ENCODE data around the gene MYO1D. TPM values are rescaled to one million over a fixed set of nuclear protein-coding genes. Genes with fewer than 3 reads are reported as not detected.
"Not testable (repeated sequence)": the region's sequence is repeated elsewhere in the genome, so short reads cannot be mapped to it uniquely, and the experiment has no call there.

Gene MYO1D
- total RNA-seq, 2 donors from 2014 or later: 12.4 to 13.6 TPM

DNA sequence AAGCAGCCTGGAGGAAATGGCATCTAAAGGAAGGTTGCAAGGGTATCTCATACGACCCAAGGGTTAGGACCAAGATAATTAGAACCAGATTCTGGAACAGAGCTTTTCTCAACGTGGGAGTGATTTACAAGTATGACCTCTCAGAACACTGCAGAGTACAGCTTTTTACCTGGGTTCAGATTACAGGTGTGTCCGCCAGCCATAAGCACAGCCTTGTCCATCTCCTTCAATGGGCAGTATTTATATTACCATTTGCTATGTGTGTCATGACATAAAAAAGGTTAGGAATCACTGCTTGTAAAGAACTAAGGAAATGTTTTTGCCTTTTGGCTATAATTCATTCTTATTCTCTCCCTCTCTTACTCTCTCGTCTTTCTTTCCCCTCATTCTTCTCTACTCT is 36.7 kb downstream of the MYO1D start:
- Mint-ChIP-seq H3K36me3 (no peaks in the 10 kb centered on the region), H3K9me3 (no peaks in the 10 kb centered on the region), H3K27ac (no peak overlapping the region)
- ATAC-seq (no peak), DNase-seq (ENCODE audit: low spot score in 2 of 2) (no peak)

DNA sequence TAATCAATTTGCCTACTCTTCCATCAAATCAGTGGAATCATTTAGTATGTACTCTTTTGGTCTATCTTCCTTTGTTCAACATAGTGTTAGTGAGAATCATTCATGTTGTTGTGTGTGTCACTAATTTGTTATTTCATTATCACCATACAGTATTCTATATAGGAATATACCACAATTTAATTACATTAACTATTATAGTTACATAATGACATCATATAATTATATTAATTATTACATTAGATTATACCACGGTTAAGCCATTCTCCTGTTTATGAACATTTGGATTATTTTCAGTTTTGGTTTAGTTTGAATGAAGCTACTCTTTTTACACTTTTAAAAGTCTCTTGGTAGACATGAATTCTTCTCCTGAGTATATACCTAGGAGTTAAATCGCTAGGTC is 40.4 kb downstream of the MYO1D start:
- H3K27ac Mint-ChIP-seq: no peak overlapping the region
- DNase-seq (ENCODE audit: low spot score in 2 of 2) (no peak), ATAC-seq (no peak)
- H3K36me3 Mint-ChIP-seq: no peaks in the 10 kb centered on the region
- H3K9me3 Mint-ChIP-seq: no peaks in the 10 kb centered on the region

DNA sequence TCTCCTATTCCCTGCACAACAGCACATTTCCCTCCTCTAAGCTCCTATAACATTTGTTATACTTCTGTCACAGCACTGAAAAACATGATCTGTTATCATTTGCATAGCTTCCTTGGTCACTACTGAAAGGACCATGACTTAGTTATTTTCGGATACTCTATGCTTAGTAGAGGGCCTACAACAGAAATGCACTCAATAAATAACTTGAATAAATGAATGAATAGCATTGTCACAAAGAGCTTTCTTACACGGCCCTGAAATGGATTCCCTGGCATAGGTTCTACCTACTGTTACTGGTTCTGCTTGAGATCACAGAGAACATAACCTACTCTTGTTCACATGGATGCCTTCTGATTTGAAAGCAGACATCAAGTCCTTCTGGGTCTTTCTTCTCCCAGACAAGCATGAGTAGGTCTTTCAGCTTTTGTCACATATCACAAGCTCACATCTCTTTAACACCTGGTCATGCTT is 41.6 kb downstream of the MYO1D start:
- no peak for ATAC-seq
- Mint-ChIP-seq H3K9me3 (no peaks in the 10 kb centered on the region), H3K36me3 (no peaks in the 10 kb centered on the region), H3K27ac (no peak overlapping the region)
- DNase-seq (ENCODE audit: low spot score in 2 of 2): no peak

DNA sequence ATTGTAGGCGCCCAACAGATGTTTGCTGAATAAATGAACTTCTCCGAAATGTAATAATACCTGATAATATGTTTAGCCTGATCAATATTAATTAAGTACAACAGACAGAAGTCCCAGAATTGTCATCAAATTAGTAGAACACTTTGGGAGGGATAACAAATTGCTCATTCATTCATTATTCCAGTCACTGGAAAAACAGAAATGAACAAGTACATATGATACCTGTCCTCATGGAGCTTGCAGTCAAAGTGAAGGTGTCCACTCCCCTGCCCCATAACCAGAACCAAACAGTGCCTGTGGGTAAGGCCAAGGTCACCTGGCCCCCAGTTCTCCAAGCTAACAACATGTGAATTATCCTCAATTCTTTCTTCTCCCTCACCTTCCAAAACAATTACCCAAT is 42.8 kb downstream of the MYO1D start:
- DNase-seq (ENCODE audit: low spot score in 2 of 2) (no peak), ATAC-seq (no peak)
- H3K9me3 Mint-ChIP-seq: no peaks in the 10 kb centered on the region
- H3K36me3 Mint-ChIP-seq: no peaks in the 10 kb centered on the region
- H3K27ac Mint-ChIP-seq: no peak overlapping the region

DNA sequence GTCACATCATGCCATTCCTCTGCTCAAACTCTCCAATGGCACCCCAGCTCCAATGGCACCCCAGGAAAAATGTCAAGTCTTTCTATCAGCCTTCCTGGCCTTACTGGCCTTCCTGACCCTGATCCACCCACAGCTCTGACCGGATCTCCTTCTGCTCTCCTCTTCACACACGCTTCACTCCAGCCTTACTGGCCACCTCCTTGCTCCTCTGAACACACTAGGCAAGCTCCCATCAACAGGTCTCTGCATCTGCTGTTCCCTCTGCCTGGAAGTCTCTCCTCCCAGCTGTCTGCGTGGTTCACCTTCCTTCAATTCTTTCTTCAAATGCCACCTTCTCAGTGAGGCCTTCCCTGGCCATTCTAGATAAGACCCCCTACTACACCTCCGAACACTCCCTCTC is 43.4 kb downstream of the MYO1D start:
- no peaks in the 10 kb centered on the region for H3K9me3 Mint-ChIP-seq
- no peak for ATAC-seq
- H3K27ac Mint-ChIP-seq: no peak overlapping the region
- no peaks in the 10 kb centered on the region for H3K36me3 Mint-ChIP-seq
- DNase-seq (ENCODE audit: low spot score in 2 of 2): no peak

DNA sequence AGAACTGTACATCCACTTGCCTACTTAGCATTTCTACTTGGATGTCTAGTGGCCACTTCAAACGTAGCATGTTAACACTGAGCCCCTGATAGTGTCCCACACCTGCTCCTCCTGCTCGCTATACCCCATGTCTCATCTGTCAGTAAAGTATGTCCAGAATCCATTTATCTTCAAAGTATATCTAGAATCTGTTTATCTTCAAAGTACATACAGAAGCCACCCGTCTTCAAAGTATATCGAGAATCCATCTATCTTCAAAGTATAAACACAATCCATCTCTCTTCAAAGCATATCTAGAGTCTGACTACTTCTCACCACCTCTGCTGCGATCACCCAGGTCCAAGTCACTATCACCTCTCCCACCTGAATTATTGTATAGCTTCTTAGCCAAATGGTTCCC is 43.8 kb downstream of the MYO1D start:
- ATAC-seq (no peak), DNase-seq (ENCODE audit: low spot score in 2 of 2) (no peak)
- Mint-ChIP-seq H3K9me3 (no peaks in the 10 kb centered on the region), H3K36me3 (no peaks in the 10 kb centered on the region), H3K27ac (no peak overlapping the region)

DNA sequence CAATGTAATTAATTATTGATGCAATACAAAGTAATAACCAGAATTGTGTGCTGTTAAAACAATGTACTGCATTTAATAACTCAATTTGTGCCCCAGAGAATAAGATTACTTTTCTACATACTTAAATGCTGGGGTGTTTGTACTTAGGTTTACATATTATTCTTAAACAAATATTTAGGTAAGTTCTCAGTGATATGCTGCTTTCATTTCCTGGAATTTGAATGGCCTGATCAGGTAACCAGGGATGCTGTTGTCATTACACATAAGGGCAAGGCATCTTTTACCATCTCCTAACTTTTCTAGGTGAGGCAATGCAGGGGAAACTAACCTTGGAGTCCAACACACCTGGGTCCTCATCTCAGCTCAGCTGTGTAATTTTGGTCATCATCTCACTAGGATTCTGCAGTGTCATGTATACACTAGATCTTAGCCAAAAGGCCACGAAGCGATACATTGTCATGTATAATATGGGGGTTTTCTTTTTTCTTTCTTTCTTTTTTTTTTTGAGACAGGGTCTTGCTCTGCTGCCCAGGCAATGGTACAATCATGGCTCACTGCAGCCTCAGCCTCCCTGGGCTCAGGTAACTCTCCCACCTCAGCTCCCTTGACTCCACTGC is 45.2 kb downstream of the MYO1D start:
- Mint-ChIP-seq H3K36me3 (no peaks in the 10 kb centered on the region), H3K27ac (no peak overlapping the region), H3K9me3 (no peaks in the 10 kb centered on the region)
- DNase-seq (ENCODE audit: low spot score in 2 of 2): no peak
- no peak for ATAC-seq

DNA sequence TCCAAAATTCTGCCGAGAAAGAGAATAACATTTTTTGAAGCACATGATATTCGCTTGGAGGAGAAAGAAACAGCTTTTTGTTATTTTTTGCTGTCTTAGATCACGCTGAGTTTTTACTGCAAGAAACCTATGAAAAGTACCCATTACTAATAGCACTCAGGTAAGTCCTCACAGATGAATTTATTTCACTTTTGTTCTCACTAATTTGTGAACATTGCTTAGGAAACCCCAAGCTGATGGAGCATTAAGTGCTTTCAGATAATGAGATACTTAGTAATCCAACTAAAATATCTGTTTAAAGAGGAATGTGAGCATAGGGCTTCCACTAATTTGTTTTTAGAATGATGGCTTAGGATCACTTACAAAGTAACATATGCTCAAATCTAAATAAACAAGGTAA is 45.7 kb downstream of the MYO1D start:
- ATAC-seq: no peak
- Mint-ChIP-seq H3K9me3 (no peaks in the 10 kb centered on the region), H3K36me3 (no peaks in the 10 kb centered on the region), H3K27ac (no peak overlapping the region)
- DNase-seq (ENCODE audit: low spot score in 2 of 2): no peak

DNA sequence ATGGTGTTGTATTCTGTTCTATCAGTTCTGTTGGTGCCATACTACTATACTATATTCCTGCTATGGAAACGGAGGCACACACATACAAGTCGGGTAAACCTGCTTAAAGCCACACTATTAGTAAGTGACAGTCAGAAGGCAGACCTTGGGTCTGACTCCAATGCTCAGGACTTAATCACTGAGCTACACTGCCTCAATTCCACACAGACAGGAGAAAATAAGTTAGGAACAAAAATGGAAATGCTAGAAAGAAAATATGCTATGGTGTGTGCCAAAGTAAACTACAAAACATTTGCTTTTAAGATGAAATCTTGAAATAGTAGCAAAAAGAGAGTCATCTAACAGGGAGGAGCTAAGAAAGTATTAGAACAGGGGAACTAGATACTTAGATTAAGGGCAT is 48.1 kb downstream of the MYO1D start:
- no peaks in the 10 kb centered on the region for H3K36me3 Mint-ChIP-seq
- no peaks in the 10 kb centered on the region for H3K9me3 Mint-ChIP-seq
- no peak overlapping the region for H3K27ac Mint-ChIP-seq
- ATAC-seq (peak in 1 of 2 donors; percentile 28), DNase-seq (ENCODE audit: low spot score in 2 of 2) (no peak)

DNA sequence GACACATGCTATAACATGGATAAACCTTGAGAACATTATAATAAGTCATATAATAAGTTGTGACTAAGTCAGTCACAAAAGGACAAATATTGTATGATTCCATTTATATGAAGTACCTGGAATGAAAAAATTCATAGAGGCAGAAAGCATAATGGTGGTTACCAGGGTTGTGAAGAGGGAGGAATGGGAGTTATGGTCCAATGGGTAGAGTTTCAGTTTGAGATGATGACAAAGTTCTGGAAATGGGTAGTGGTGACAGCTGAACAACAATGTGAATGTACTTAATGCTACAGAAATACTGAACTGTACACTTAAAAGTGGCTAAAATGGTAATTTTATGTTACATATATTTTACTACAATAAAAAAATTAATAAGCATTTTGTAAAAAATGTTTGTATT is 49.7 kb downstream of the MYO1D start:
- H3K36me3 Mint-ChIP-seq: no peaks in the 10 kb centered on the region
- DNase-seq (ENCODE audit: low spot score in 2 of 2) (no peak), ATAC-seq (no peak)
- H3K27ac Mint-ChIP-seq: no peak overlapping the region
- no peaks in the 10 kb centered on the region for H3K9me3 Mint-ChIP-seq

DNA sequence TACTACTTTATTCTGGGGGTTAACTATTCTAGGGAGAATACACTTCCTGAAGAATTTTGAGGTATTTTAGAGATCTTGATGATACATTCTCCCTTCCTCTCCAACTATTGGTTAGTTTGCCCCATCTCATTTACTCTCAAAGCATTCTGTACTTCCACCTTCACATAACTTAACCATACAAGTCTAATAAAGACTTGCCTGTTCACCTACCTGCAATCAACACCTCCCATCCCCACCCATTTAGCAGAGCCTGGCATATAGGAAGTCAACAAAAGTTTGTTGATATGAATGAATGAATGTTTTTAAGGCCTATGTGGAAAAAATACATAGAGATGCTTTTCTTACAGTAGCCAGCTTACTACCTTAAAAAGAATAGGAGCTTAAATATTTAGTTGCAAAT is 50.8 kb downstream of the MYO1D start:
- H3K9me3 Mint-ChIP-seq: no peaks in the 10 kb centered on the region
- no peaks in the 10 kb centered on the region for H3K36me3 Mint-ChIP-seq

DNA sequence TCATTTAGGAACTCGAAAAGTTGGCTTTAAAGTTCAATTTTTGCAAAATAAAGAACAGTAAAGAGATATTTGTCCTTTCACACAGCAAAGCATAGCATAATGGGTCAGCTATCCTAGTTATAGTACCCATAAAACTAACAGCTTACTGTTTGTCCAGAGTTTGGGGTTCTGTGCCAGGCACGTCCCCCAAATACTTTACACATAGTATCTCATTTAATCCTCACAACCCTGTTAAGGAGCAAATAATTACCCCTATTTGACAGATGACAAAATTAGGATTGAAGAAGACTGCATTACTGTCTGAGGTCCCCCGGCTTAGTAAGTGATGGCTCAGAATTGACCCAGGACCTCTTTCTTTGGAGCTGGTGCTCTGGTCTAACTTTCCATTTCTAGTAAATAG is 52.6 kb downstream of the MYO1D start:
- Mint-ChIP-seq H3K27ac (no peak overlapping the region), H3K9me3 (no peaks in the 10 kb centered on the region), H3K36me3 (no peaks in the 10 kb centered on the region)
- no peak for ATAC-seq
- no peak for DNase-seq (ENCODE audit: low spot score in 2 of 2)

More for the DNA sequence above, 50.8 kb downstream of the MYO1D start:
- no peak for ATAC-seq
- no peak for DNase-seq (ENCODE audit: low spot score in 2 of 2)
- H3K27ac Mint-ChIP-seq: no peak overlapping the region

DNA sequence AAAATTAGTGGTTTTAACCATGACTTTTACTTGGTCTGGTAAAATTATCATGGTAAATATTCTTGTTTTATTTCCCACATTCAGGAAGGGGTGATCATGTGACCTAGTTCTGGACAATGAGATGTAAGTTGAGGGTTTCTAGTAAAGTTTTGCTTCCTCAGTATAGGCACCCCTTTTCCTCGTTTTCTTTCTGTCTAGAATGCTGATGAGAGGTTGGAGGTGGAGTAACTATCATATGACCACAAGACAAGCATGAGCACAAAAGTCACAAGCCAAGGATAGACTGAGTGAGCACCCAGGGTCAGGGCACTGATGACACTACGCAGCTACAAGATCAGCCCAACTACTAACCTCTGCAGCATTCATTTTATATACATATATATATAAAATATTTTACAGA is 53.9 kb downstream of the MYO1D start:
- no peak for ATAC-seq
- Mint-ChIP-seq H3K36me3 (no peaks in the 10 kb centered on the region), H3K9me3 (no peaks in the 10 kb centered on the region)

DNA sequence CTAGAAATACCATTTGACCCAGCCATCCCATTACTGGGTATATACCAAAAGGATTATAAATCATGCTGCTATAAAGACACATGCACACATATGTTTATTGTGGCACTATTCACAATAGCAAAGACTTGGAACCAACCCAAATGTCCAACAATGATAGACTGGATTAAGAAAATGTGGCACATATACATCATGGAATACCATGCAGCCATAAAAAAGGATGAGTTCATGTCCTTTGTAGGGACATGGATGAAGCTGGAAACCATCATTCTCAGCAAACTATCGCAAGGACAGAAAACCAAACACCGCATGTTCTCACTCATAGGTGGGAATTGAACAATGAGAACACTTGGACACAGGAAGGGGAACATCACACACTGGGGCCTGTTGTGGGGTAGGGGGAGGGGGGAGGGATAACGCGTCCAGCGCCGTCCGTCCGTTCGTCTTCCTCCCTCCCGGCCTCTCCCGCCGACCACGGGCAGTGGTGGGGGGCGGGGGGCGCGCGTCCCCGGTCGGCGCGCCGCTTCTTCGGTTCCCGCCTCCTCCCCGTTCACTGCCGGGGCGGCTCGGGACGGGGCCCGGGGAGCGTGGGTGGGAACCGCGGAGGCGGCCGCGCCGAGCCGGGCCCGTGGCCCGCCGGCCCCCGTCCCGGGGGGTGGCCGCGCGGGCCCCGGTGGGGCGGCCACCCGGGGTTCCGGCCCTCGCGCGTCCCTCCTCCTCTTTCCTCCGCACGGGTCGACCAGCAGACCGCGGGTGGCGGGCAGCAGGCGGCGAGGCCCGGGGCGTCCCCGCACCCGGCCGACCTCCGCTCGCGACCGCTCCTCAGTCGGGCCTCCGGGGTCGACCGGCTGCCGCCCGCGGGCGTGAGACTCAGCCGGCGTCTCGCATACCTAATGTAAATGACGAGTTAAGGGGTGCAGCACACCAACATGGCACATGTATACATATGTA is 54.7 kb downstream of the MYO1D start:
- not testable (repeated sequence) for H3K27ac Mint-ChIP-seq, ATAC-seq, H3K36me3 Mint-ChIP-seq, H3K9me3 Mint-ChIP-seq
- DNase-seq (ENCODE audit: low spot score in 2 of 2): peak in 1 of 2 donors; percentile 9

More for the DNA sequence above, 53.9 kb downstream of the MYO1D start:
- no peak for DNase-seq (ENCODE audit: low spot score in 2 of 2)
- H3K27ac Mint-ChIP-seq: no peak overlapping the region

DNA sequence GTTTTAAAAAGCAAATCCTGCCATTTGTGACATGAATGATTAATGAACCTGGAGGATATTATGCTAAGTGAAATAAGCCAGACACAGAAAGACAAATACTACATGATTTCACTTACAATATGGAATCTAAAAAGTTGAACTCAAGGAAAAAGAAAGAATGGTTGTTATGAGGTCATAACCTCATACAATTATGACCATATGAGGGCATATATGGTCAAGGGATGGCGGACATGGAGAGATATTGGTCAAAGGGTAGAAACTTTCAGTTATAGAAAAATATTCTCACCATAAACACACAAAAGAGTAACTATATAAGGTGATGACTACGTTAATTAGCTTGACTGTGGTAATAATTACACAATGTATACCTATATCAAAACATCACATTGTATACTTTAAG is 56.5 kb downstream of the MYO1D start:
- Mint-ChIP-seq H3K9me3 (no peaks in the 10 kb centered on the region), H3K36me3 (no peaks in the 10 kb centered on the region), H3K27ac (no peak overlapping the region)
- DNase-seq (ENCODE audit: low spot score in 2 of 2) (no peak), ATAC-seq (no peak)

DNA sequence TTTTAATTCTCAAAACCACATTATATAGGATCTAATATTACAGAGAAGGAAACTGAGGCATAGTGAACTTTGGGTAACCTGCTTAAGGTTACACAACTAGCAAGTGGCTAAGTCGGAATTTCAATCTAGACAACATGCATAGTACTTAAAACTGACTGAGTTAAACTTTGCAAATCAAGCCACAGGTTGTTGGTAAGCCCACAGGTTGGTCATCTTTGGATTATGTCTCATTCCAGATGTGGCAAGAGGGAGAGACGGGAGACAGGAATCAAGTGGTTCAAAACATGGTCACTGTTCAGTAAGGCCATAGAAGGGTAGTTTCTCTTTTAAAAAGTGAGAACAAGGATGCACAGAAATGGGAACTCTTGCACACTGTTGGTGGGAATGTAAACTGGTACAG is 57.1 kb downstream of the MYO1D start:
- Mint-ChIP-seq H3K9me3 (no peaks in the 10 kb centered on the region), H3K27ac (no peak overlapping the region), H3K36me3 (no peaks in the 10 kb centered on the region)
- ATAC-seq (no peak), DNase-seq (ENCODE audit: low spot score in 2 of 2) (no peak)

DNA sequence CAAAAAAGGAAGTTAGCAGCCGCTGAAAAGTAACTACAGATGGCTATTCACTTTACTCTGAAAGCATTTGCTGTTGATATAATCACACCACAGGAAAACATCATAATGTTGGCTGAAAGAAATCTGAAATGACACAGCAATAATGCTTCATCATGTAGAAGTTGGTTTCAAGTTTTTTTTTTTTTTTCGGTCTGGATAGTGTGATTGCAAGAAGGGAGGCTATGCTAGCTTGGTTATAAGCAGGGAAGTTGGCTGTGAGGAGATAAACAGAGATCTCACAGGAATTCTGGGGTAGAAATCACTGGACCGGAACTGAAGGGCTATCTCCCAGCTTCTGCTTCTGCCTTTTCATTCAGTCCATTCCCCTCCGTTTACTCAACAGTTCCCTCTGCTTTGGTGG is 57.9 kb downstream of the MYO1D start:
- no peaks in the 10 kb centered on the region for H3K36me3 Mint-ChIP-seq
- ATAC-seq (no peak), DNase-seq (ENCODE audit: low spot score in 2 of 2) (no peak)
- H3K9me3 Mint-ChIP-seq: no peaks in the 10 kb centered on the region
- H3K27ac Mint-ChIP-seq: no peak overlapping the region

DNA sequence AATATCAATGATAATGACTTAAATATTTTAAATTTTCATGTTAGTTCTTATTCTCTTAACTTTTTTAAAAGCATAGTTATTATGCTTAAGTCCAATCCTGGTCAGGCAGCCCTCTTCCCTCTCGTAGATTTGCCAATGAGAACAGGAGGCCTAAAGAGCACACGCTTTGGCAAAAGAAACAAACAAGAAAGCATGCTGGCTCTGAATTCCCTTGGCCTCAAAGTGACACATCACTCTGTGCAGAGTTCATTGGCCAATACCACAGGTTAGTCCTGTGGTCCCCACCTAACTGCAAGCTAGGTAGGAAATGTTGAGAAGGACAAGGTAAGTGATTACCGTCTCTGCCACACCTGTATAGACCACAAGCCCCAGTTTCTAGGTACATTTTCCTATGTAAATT is 61.5 kb downstream of the MYO1D start:
- ATAC-seq (no peak), DNase-seq (ENCODE audit: low spot score in 2 of 2) (no peak)
- no peaks in the 10 kb centered on the region for H3K9me3 Mint-ChIP-seq
- H3K36me3 Mint-ChIP-seq: no peaks in the 10 kb centered on the region
- H3K27ac Mint-ChIP-seq: no peak overlapping the region

Data from activated naive CD4-positive, alpha-beta T cell treated with anti-CD3 and anti-CD28 coated beads, Interleukin-2, amount 50 U/mL, for 72 hours (primary cell).